HepG2 (cell line): Measurements from ENCODE around the gene SMIM11. TPM values are rescaled to one million over a fixed set of nuclear protein-coding genes. Genes with fewer than 3 reads are reported as not detected.

ENCODE experiments used
- ADNP ChIP-seq: sonication (generic); formaldehyde crosslinking; IDR thresholded peaks from 2 replicates; pipeline ENCODE4 v1.4.0; 2020; ENCODE audit warnings: missing genetic modification reagents
- ARHGAP35 ChIP-seq: sonication (generic); formaldehyde crosslinking; IDR thresholded peaks from 2 replicates; pipeline ENCODE4 v1.9.0; 2022; ENCODE audit warnings: mild to moderate bottlenecking, inconsistent platforms, moderate library complexity, missing genetic modification reagents, borderline replicate concordance
- ARID5B ChIP-seq: IDR thresholded peaks from 2 replicates; pipeline ENCODE4 v1.4.0; 2020; ENCODE audit warnings: mild to moderate bottlenecking, missing genetic modification reagents
- CBX5 ChIP-seq: sonication (generic); formaldehyde crosslinking; IDR thresholded peaks from 2 replicates; pipeline ENCODE4 v1.4.0; 2020; ENCODE audit warnings: missing genetic modification reagents, borderline replicate concordance
- EP300 ChIP-seq, 3 experiments: sonication (generic) in 1 of 3; formaldehyde crosslinking in 1 of 3; IDR thresholded peaks; 2 replicates each; pipeline versions ENCODE4 v1.5.1 to v1.6.1; 2011 to 2020; ENCODE audit warnings: low read depth in 2 of 3, low read length in 2 of 3, borderline replicate concordance in 1 of 3, improper control_type of control experiment in 1 of 3, mild to moderate bottlenecking in 1 of 3, missing genetic modification reagents in 1 of 3, moderate library complexity in 1 of 3
- NONO ChIP-seq, 2 experiments: fragments of 450-650 bp in 1 of 2; sonication (generic) in 1 of 2; formaldehyde crosslinking in 1 of 2; IDR thresholded peaks in 1 of 2; conservative IDR thresholded peaks in 1 of 2; 2 replicates each; pipeline versions ENCODE4 v1.6.1 to v1.8.0; 2017 to 2022; ENCODE audit warnings: mild to moderate bottlenecking in 1 of 2, missing genetic modification reagents in 1 of 2, moderate library complexity in 1 of 2
- RFXANK ChIP-seq: IDR thresholded peaks from 2 replicates; pipeline ENCODE4 v1.6.1; 2016
- SMC3 ChIP-seq: IDR thresholded peaks from 2 replicates; pipeline ENCODE4 v1.6.1; 2011; ENCODE audit warnings: low read length, improper control_type of control experiment
- TAF1 ChIP-seq: sonication (generic); formaldehyde crosslinking; IDR thresholded peaks from 2 replicates; pipeline ENCODE4 v1.4.0; 2020; ENCODE audit warnings: missing genetic modification reagents
- ZNF101 ChIP-seq: sonication (generic); formaldehyde crosslinking; IDR thresholded peaks from 2 replicates; pipeline ENCODE4 v1.4.0; 2020; ENCODE audit warnings: mild to moderate bottlenecking, low read depth, missing genetic modification reagents, borderline replicate concordance
- ZNF282 ChIP-seq: fragments of 450-650 bp; IDR thresholded peaks from 2 replicates; pipeline ENCODE4 v1.6.1; 2018; ENCODE audit not compliant: partially characterized antibody
- ZNF549 ChIP-seq: sonication (generic); formaldehyde crosslinking; IDR thresholded peaks from 2 replicates; pipeline ENCODE4 v1.5.0; 2020; ENCODE audit warnings: missing genetic modification reagents
- ZNF567 ChIP-seq: sonication (generic); formaldehyde crosslinking; IDR thresholded peaks from 2 replicates; pipeline ENCODE4 v1.8.1; 2023; ENCODE audit warnings: mild to moderate bottlenecking, missing genetic modification reagents, borderline replicate concordance
- ZNF670 ChIP-seq: sonication (generic); formaldehyde crosslinking; IDR thresholded peaks from 2 replicates; pipeline ENCODE4 v1.8.0; 2022; ENCODE audit warnings: mild to moderate bottlenecking, missing genetic modification reagents, borderline replicate concordance
- ZSCAN29 ChIP-seq: sonication (generic); formaldehyde crosslinking; conservative IDR thresholded peaks from 2 replicates; pipeline ENCODE4 v1.4.0; 2020; ENCODE audit warnings: mild to moderate bottlenecking, missing genetic modification reagents
- polyA plus RNA-seq, 8 experiments: library from polyadenylated mRNA; depleted of rRNA in 3 of 8; stranded (reverse) in 7 of 8; unstranded in 1 of 8; fragments of >200 nt; fragmentation: Illumina TruSeq in 4 of 8; extraction: Trizol in 4 of 8; gene quantifications; 2 replicates each; pipeline versions ENCODE4 v1.2.1 to v1.2.3, GENCODE V29; 2011 to 2016; ENCODE audit warnings: low read depth in 4 of 8, missing spikeins in 1 of 8, mixed read lengths in 1 of 8; ENCODE audit not compliant: insufficient read depth in 1 of 8
- total RNA-seq, 5 experiments: library from RNA; depleted of rRNA; stranded (reverse); fragments of >200 nt; fragmentation: Illumina TruSeq; extraction: Trizol; gene quantifications; 2 replicates each; pipeline ENCODE4 v1.2.3, GENCODE V29; 2016; ENCODE audit warnings: low read depth in 1 of 5
- TF ChIP-seq, protein P1 (sequence below): sonication (generic); formaldehyde crosslinking; IDR thresholded peaks from 2 replicates; pipeline ENCODE4 v1.4.0; 2020; ENCODE audit warnings: missing genetic modification reagents, borderline replicate concordance
- TF ChIP-seq, protein P2 (sequence below): sonication (generic); formaldehyde crosslinking; IDR thresholded peaks from 2 replicates; pipeline ENCODE4 v1.4.0; 2020; ENCODE audit warnings: missing genetic modification reagents, borderline replicate concordance
- TF ChIP-seq, protein P3 (sequence below): sonication (generic); formaldehyde crosslinking; conservative IDR thresholded peaks from 2 replicates; pipeline ENCODE4 v1.8.1; 2023; ENCODE audit warnings: missing genetic modification reagents

The SMIM11 gene
- total and polyA plus RNA-seq, 2 of the 13 experiments (the other 11 are each of a cell fraction or from before 2014, with no cell fraction given): 6.4 to 18.9 TPM

GRCh38 chr21:34351786-34352241 lies 23.5 kb upstream of the SMIM11 start (continued):
- TF ChIP-seq ARID5B (peak; percentile 43), ADNP (no peak), NONO (IDR thresholded peaks at IDR 0.05) (no peak), NONO (CRISPR knock-in tag; conservative IDR thresholded peaks at IDR 0.05) (no peak), ZSCAN29 (CRISPR knock-in tag) (no peak), CBX5 (0 out of 2 replicates have a peak, but pooled peaks have one; percentile 50), EP300 (IDR thresholded peaks at IDR 0.05; ENCODE audit: low read depth in 2 of 2, low read length in 2 of 2) (no peak), EP300 (CRISPR knock-in tag; IDR thresholded peaks at IDR 0.05; ENCODE audit: borderline replicate concordance) (no peak), ZNF282 (no peak), SMC3 (peak; percentile 94), ZNF101 (CRISPR knock-in tag) (no peak), ARHGAP35 (CRISPR knock-in tag) (no peak), ZNF567 (CRISPR knock-in tag) (no peak), RFXANK (no peak), TAF1 (CRISPR knock-in tag) (no peak), ZNF670 (CRISPR knock-in tag) (no peak), ZNF549 (CRISPR knock-in tag) (peak; percentile 78; the same call in 1 of the 2 replicates)
- TF ChIP-seq, protein P1, sequence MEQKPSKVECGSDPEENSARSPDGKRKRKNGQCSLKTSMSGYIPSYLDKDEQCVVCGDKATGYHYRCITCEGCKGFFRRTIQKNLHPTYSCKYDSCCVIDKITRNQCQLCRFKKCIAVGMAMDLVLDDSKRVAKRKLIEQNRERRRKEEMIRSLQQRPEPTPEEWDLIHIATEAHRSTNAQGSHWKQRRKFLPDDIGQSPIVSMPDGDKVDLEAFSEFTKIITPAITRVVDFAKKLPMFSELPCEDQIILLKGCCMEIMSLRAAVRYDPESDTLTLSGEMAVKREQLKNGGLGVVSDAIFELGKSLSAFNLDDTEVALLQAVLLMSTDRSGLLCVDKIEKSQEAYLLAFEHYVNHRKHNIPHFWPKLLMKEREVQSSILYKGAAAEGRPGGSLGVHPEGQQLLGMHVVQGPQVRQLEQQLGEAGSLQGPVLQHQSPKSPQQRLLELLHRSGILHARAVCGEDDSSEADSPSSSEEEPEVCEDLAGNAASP (CRISPR knock-in tag): peak; percentile 55; the same call in 1 of the 2 replicates
- TF ChIP-seq, protein P2, sequence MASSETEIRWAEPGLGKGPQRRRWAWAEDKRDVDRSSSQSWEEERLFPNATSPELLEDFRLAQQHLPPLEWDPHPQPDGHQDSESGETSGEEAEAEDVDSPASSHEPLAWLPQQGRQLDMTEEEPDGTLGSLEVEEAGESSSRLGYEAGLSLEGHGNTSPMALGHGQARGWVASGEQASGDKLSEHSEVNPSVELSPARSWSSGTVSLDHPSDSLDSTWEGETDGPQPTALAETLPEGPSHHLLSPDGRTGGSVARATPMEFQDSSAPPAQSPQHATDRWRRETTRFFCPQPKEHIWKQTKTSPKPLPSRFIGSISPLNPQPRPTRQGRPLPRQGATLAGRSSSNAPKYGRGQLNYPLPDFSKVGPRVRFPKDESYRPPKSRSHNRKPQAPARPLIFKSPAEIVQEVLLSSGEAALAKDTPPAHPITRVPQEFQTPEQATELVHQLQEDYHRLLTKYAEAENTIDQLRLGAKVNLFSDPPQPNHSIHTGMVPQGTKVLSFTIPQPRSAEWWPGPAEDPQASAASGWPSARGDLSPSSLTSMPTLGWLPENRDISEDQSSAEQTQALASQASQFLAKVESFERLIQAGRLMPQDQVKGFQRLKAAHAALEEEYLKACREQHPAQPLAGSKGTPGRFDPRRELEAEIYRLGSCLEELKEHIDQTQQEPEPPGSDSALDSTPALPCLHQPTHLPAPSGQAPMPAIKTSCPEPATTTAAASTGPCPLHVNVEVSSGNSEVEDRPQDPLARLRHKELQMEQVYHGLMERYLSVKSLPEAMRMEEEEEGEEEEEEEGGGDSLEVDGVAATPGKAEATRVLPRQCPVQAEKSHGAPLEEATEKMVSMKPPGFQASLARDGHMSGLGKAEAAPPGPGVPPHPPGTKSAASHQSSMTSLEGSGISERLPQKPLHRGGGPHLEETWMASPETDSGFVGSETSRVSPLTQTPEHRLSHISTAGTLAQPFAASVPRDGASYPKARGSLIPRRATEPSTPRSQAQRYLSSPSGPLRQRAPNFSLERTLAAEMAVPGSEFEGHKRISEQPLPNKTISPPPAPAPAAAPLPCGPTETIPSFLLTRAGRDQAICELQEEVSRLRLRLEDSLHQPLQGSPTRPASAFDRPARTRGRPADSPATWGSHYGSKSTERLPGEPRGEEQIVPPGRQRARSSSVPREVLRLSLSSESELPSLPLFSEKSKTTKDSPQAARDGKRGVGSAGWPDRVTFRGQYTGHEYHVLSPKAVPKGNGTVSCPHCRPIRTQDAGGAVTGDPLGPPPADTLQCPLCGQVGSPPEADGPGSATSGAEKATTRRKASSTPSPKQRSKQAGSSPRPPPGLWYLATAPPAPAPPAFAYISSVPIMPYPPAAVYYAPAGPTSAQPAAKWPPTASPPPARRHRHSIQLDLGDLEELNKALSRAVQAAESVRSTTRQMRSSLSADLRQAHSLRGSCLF (CRISPR knock-in tag): no peak
- TF ChIP-seq, protein P3, sequence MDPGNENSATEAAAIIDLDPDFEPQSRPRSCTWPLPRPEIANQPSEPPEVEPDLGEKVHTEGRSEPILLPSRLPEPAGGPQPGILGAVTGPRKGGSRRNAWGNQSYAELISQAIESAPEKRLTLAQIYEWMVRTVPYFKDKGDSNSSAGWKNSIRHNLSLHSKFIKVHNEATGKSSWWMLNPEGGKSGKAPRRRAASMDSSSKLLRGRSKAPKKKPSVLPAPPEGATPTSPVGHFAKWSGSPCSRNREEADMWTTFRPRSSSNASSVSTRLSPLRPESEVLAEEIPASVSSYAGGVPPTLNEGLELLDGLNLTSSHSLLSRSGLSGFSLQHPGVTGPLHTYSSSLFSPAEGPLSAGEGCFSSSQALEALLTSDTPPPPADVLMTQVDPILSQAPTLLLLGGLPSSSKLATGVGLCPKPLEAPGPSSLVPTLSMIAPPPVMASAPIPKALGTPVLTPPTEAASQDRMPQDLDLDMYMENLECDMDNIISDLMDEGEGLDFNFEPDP (CRISPR knock-in tag): no peak
